Central memory CD8-positive, alpha-beta T cell (primary cell): Measurements from ENCODE around the gene SERPINF2.
"Not testable (repeated sequence)": the region's sequence is repeated elsewhere in the genome, so short reads cannot be mapped to it uniquely, and the experiment has no call there.

ENCODE experiments used
- ATAC-seq: fragments of 150-1000 bp; cut with Tn5 transposase; replicated peaks from 2 replicates; pipeline ENCODE4 v1.10.0; 2022; ENCODE audit warnings: mild to moderate bottlenecking, moderate FRiP score, moderate number of reproducible peaks; ENCODE audit not compliant: poor library complexity, severe bottlenecking; ENCODE audit errors: extremely low read depth
- DNase-seq, 2 donors: peaks; one replicate each; pipeline ENCODE4 v3.0.0; 2021; ENCODE audit warnings: low spot score in 2 of 2
- H3K27ac Mint-ChIP-seq: one replicate; pipeline ENCODE4 v1.8.0; 2022; ENCODE audit warnings: low read depth, mild to moderate bottlenecking, moderate library complexity, mixed read lengths
- H3K27me3 Mint-ChIP-seq: one replicate; pipeline ENCODE4 v1.8.0; 2022; ENCODE audit warnings: mixed read lengths
- H3K36me3 Mint-ChIP-seq: one replicate; pipeline ENCODE4 v1.8.0; 2022; ENCODE audit warnings: mild to moderate bottlenecking, moderate library complexity, mixed read lengths; ENCODE audit not compliant: insufficient read depth
- H3K4me1 Mint-ChIP-seq: one replicate; pipeline ENCODE4 v1.8.0; 2022; ENCODE audit warnings: mixed read lengths
- H3K4me3 Mint-ChIP-seq: one replicate; pipeline ENCODE4 v1.8.0; 2022; ENCODE audit warnings: mild to moderate bottlenecking, moderate library complexity, mixed read lengths
- H3K9me3 Mint-ChIP-seq: one replicate; pipeline ENCODE4 v1.8.0; 2022; ENCODE audit warnings: mixed read lengths

The SERPINF2 gene

GRCh38 chr17:1765576-1765975 lies 22.9 kb downstream of the SERPINF2 start:
- Mint-ChIP-seq H3K4me3 (no peak overlapping the region), H3K9me3 (no peaks in the 10 kb centered on the region), H3K36me3 (peaks cover 2% of the 10 kb centered on the region), H3K27ac (peak overlapping the region; percentile 64), H3K4me1 (peaks cover 24% of the 10 kb centered on the region), H3K27me3 (no peaks in the 10 kb centered on the region)
- DNase-seq (no peak), ATAC-seq (no peak)

DNA sequence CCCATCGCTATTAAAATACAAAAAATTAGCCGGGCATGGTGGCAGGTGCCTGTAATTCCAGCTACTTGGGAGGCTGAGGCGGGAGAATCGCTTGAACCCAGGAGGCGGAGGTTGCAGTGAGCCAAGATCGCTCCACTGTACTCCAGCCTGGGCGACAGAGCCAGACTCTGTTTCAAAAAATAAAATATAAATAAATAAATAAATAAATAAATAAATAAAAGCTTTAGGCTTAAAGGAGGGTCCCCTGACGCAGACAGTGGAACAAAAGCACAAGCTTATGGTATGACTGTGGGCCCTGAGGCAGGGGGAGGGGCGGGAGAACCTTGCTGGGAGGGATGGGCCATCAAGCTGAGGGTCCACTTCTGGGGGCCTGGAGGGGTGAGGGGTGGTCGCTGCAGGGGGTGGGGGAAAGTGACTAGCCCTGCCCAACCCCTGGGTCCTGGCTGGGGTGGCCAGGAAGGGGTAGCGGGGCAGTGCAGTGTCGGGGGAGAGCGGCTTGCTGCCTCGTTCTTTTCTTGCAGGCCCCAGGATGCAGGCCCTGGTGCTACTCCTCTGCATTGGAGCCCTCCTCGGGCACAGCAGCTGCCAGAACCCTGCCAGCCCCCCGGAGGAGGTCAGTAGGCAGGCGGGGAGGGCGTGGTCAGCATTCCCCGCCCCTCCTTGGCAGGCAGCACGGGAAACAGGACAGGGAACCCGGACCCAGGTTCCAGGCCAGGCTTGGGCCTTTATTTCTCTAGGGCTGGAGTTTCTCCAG lies 23.9 kb downstream of the SERPINF2 start:
- DNase-seq (no peak), ATAC-seq (no peak)
- Mint-ChIP-seq H3K27me3 (no peaks in the 10 kb centered on the region), H3K36me3 (peaks cover 2% of the 10 kb centered on the region), H3K4me3 (no peak overlapping the region), H3K4me1 (peaks cover 28% of the 10 kb centered on the region), H3K9me3 (no peaks in the 10 kb centered on the region), H3K27ac (no peak overlapping the region)

- Mint-ChIP-seq H3K4me1 (peaks cover 28% of the 10 kb centered on the region), H3K9me3 (no peaks in the 10 kb centered on the region)
Measured at GRCh38 chr17:1767358-1767757, 24.7 kb downstream of the SERPINF2 start.

GRCh38 chr17:1769822-1770477 lies 27.3 kb downstream of the SERPINF2 start:
- ATAC-seq: no peak
- H3K36me3 Mint-ChIP-seq: peaks cover 5% of the 10 kb centered on the region

More at GRCh38 chr17:1767358-1767757, 24.7 kb downstream of the SERPINF2 start:
- DNase-seq (no peak), ATAC-seq (no peak)
- Mint-ChIP-seq H3K27ac (no peak overlapping the region), H3K27me3 (no peaks in the 10 kb centered on the region), H3K4me3 (no peak overlapping the region), H3K36me3 (peaks cover 2% of the 10 kb centered on the region)

DNA sequence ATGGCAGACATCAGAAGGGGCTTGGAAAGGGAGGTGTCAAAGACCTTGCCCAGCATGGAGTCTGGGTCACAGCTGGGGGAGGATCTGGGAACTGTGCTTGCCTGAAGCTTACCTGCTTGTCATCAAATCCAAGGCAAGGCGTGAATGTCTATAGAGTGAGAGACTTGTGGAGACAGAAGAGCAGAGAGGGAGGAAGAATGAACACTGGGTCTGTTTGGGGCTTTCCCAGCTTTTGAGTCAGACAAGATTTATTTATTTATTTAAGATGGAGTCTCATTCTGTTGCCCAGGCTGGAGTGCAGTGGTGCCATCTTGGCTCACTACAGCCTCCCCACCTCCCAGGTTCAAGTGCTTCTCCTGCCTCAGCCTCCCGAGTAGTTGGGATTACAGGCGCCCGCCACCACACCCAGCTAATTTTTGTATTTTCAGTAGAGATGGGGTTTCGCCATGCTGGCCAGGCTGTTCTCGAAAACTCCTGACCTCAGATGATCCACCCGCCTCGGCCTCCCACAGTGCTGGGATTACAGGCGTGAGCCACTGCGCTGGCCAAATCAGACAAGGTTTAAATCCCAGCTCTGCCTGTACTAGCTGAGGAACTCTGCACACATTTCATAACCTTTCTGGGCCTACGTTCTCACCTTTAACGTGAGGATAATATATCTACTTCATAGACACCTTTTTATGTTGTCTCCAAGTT lies 30.5 kb downstream of the SERPINF2 start:
- H3K4me1 Mint-ChIP-seq: peaks cover 13% of the 10 kb centered on the region
- not testable (repeated sequence) for H3K27me3 Mint-ChIP-seq, H3K9me3 Mint-ChIP-seq, H3K4me3 Mint-ChIP-seq, DNase-seq, ATAC-seq
- peak overlapping the region; percentile 44 for H3K27ac Mint-ChIP-seq
- H3K36me3 Mint-ChIP-seq: peaks cover 12% of the 10 kb centered on the region

More at GRCh38 chr17:1769822-1770477, 27.3 kb downstream of the SERPINF2 start:
- Mint-ChIP-seq H3K27ac (peak overlapping the region; percentile 29), H3K4me1 (peaks cover 13% of the 10 kb centered on the region), H3K27me3 (no peaks in the 10 kb centered on the region), H3K9me3 (no peaks in the 10 kb centered on the region), H3K4me3 (peak overlapping the region; percentile 23)
- DNase-seq: no peak

DNA sequence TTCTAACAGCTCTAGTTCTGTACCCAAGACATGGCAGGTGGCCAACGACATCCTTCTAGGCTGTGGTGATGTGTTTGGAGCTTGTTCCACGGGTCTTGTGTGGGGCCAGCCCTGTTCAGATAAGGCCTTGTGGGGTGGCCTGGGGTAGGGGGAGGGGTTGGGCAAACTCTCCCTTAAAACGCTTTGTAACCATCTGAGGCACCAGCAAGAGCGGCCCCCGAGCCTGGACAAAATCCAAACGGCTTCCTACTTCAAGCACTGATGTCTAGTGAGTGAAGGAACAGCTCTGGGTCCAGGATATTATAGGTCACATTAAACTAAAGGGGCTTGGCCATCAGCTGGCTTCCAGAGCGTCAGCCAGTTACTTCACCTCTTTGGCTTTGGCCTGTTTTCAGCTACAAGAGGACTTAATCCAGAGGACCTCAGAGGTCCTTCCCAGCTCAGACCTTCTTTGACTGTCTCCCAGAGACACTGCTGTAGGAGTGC lies 31.1 kb downstream of the SERPINF2 start:
- Mint-ChIP-seq H3K27ac (no peak overlapping the region), H3K4me1 (peaks cover 13% of the 10 kb centered on the region)

GRCh38 chr17:1774390-1775176 lies 31.9 kb downstream of the SERPINF2 start:
- no peak for ATAC-seq
- Mint-ChIP-seq H3K27ac (no peak overlapping the region), H3K4me3 (no peak overlapping the region), H3K4me1 (peaks cover 11% of the 10 kb centered on the region), H3K9me3 (no peaks in the 10 kb centered on the region), H3K36me3 (peaks cover 14% of the 10 kb centered on the region), H3K27me3 (no peaks in the 10 kb centered on the region)
- no peak for DNase-seq

More for the DNA sequence above, 31.1 kb downstream of the SERPINF2 start:
- H3K9me3 Mint-ChIP-seq: no peaks in the 10 kb centered on the region
- ATAC-seq: no peak
- no peak overlapping the region for H3K4me3 Mint-ChIP-seq
- no peaks in the 10 kb centered on the region for H3K27me3 Mint-ChIP-seq
- peaks cover 12% of the 10 kb centered on the region for H3K36me3 Mint-ChIP-seq
- DNase-seq: no peak

DNA sequence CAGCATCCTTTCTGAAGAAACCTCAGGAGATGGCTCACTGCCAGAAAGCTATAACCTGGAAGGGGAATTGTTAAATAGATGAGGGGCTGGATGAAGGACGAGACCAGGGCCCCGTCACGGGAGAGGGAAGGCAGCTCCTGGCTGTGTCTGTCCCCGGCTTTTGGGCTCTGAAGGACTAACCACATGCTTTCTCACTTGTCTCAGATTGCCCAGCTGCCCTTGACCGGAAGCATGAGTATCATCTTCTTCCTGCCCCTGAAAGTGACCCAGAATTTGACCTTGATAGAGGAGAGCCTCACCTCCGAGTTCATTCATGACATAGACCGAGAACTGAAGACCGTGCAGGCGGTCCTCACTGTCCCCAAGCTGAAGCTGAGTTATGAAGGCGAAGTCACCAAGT lies 33.7 kb downstream of the SERPINF2 start:
- Mint-ChIP-seq H3K27ac (no peak overlapping the region), H3K4me1 (peaks cover 3% of the 10 kb centered on the region), H3K36me3 (peaks cover 15% of the 10 kb centered on the region), H3K4me3 (no peak overlapping the region), H3K9me3 (no peaks in the 10 kb centered on the region), H3K27me3 (no peaks in the 10 kb centered on the region)
- ATAC-seq: no peak
- no peak for DNase-seq

GRCh38 chr17:1776857-1777256 lies 34.2 kb downstream of the SERPINF2 start:
- Mint-ChIP-seq H3K36me3 (peaks cover 17% of the 10 kb centered on the region), H3K4me3 (no peak overlapping the region), H3K9me3 (no peaks in the 10 kb centered on the region), H3K27ac (no peak overlapping the region), H3K4me1 (no peaks in the 10 kb centered on the region), H3K27me3 (no peaks in the 10 kb centered on the region)
- DNase-seq (no peak), ATAC-seq (no peak)

DNA sequence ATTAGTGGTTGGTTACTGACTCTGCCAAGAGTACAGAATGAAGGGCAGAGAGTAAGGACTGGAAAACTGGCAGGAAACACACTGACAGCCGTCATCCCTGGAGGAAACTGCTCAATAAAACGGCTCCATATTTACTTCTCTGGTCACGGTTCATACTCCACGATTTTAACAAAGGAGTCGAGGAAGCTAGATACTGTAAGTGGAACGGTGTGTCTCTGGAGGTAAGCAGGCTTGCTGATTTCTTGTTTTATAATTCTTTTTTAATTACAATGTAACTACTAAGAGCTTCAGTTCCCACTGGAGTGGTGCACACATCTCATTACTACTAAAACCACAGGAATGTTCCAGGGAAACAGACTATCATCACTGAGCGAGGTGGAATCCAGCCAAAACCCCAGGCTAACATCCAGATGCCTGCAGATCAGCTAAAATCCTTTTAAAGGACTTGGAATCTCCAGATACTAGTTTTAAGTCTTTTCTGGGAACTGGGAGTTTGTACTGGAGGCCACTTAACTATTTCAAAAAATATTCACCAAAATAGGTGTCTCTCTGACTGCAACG lies 37.0 kb downstream of the SERPINF2 start:
- Mint-ChIP-seq H3K4me1 (no peaks in the 10 kb centered on the region), H3K9me3 (no peaks in the 10 kb centered on the region), H3K4me3 (no peak overlapping the region), H3K36me3 (peaks cover 33% of the 10 kb centered on the region), H3K27ac (no peak overlapping the region), H3K27me3 (no peaks in the 10 kb centered on the region)
- ATAC-seq: no peak
- DNase-seq: no peak

DNA sequence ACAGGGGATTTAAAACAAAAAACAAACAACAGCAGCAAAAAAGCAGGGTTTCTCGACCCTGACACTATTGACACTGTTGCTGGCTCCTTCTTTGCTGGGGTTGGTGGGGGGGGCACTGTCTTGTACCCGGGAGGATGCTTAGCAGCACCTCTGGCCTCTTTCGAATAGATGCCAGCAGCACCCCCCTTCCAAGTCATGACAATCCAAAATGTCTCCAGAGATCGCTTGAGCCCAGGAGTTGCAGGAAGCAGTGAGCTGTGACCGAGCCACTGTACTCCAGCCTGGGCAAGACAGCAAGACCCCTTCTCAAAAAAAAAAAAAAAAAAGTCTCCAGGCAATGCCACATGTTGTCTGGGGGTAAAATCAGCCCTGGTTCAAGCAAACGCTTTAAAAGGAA lies 39.5 kb downstream of the SERPINF2 start:
- Mint-ChIP-seq H3K36me3 (peaks cover 50% of the 10 kb centered on the region), H3K27ac (no peak overlapping the region), H3K4me1 (no peaks in the 10 kb centered on the region), H3K27me3 (no peaks in the 10 kb centered on the region), H3K4me3 (no peak overlapping the region), H3K9me3 (no peaks in the 10 kb centered on the region)
- no peak for DNase-seq
- ATAC-seq: no peak

DNA sequence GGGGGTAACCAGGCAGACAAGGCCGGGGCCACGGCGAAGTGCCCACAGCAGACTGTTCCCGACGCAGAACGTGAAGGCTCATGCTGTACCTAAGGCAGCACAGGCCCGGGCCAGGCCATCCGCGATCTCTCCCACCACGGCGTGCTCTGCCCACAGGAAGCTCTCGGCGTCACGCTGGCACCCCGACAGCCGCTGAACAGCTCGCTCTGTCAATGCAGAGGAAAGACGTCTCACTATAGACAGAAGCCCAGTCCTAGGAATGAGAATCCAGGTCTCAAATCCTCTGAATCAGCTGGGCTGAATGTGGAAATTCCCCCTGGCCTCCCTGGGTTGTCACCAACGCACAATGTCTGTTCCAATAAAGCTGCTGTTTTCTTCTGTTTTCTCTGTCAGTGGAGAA lies 40.6 kb downstream of the SERPINF2 start:
- ATAC-seq (no peak), DNase-seq (no peak)
- H3K27me3 Mint-ChIP-seq: no peaks in the 10 kb centered on the region
- peaks cover 50% of the 10 kb centered on the region for H3K36me3 Mint-ChIP-seq
- no peak overlapping the region for H3K4me3 Mint-ChIP-seq
- no peaks in the 10 kb centered on the region for H3K4me1 Mint-ChIP-seq
- H3K27ac Mint-ChIP-seq: no peak overlapping the region
- H3K9me3 Mint-ChIP-seq: no peaks in the 10 kb centered on the region
